Measurements from ENCODE around the gene DYNLT5.
"Not testable (repeated sequence)": the region's sequence is repeated elsewhere in the genome, so short reads cannot be mapped to it uniquely, and the experiment has no call there.

Gene DYNLT5

DNA sequence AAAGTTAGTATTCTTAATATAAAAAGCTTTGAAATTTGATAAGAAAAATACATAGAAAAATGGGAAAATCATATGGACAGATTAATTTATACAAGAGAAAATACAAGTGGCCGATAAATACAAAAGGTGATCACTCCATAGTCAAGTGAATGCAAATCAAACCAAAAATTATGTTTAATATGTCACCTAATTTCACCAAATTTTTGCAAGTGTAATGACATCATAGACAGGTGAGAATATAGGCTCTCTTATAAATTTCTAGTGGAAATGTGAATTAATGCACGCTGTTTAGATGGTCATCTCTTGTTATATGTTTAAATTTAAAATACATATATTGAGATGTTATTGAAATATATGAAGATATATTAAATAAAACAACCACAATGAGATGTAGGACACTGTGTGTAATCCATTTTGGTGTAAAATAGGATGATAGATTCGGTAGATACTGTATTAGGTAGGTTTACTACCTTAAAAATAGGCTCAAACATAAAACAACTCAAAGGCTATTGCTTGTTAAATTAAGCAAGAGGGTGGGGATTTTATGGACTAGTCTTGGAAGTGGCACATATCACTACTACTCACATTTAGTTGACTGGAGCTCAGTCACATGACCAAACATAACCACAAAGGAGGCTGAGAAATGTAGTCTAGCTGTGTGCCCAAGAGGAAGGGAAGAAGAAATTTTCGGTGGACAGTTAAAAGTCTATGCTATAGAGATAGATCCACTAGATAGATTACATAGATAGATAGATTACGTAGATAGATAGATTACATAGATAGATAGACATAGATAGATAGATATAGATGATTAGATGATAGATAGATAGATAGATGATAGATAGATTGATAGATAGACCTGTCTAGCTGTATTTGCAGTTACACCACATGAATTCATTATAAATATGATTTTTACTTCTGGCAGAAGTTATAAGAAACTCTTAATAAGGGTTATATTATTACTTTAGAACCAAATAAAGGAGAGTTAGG is 39.7 kb downstream of the DYNLT5 start:
- DNase-seq: no peak

- DNase-seq: not testable (repeated sequence)
Observed at GRCh38 chr1:66795839-66796238, 43.6 kb downstream of the DYNLT5 start.

- DNase-seq: no peak
Observed at GRCh38 chr1:66809245-66809644, 57.0 kb downstream of the DYNLT5 start.

GRCh38 chr1:66809736-66810326 is 57.6 kb downstream of the DYNLT5 start:
- DNase-seq: no peak

GRCh38 chr1:66824771-66825170 is 72.5 kb downstream of the DYNLT5 start:
- DNase-seq: no peak

All from effector CD8-positive, alpha-beta T cell (primary cell).